NCI-H82 (cell line): ENCODE results near the gene HIPK4.
"Not testable (repeated sequence)": the region's sequence is repeated elsewhere in the genome, so short reads cannot be mapped to it uniquely, and the experiment has no call there.

Source experiments
- DNase-seq: peaks from one replicate; lab custom pipeline; 2025; lab: John Stamatoyannopoulos, UW

HIPK4 gene

GRCh38 chr19:40336601-40336900 is 53.4 kb downstream of the HIPK4 start:
- no peak for DNase-seq

- DNase-seq = no peak
Measured at GRCh38 chr19:40335855-40336600, 54.0 kb downstream of the HIPK4 start.

GRCh38 chr19:40335101-40335500 is 54.9 kb downstream of the HIPK4 start:
- DNase-seq = no peak

GRCh38 chr19:40333083-40333482 is 56.9 kb downstream of the HIPK4 start:
- not testable (repeated sequence) for DNase-seq

GRCh38 chr19:40332669-40333068 is 57.3 kb downstream of the HIPK4 start:
- DNase-seq = no peak

- DNase-seq = no peak
Measured at GRCh38 chr19:40331052-40331451, 58.9 kb downstream of the HIPK4 start.
